GM23338 (cell line): Measurements from ENCODE around the gene SURF1. TPM values are rescaled to one million over a fixed set of nuclear protein-coding genes. Genes with fewer than 3 reads are reported as not detected.

Experiments used
- ATAC-seq: fragments of 200-7000 bp; cut with Tn5 transposase; 3 replicates; pipeline ENCODE4 v1.9.1; 2020
- DNase-seq: peaks from one replicate; pipeline ENCODE4 v3.0.0-alpha.2; 2015; ENCODE audit warnings: low spot score
- H2AFZ ChIP-seq: fragments of 200-600 bp; sonication (generic); 2 replicates; pipeline ENCODE4 v1.8.0; 2016; ENCODE audit warnings: antibody characterized with exemption, mild to moderate bottlenecking, moderate library complexity
- H3F3A ChIP-seq: fragments of 200-600 bp; sonication (generic); replicated peaks from 2 replicates; pipeline ENCODE4 v1.8.0; 2017; ENCODE audit warnings: antibody characterized with exemption, mixed run types, low read depth
- H3K27ac ChIP-seq: fragments of 200-600 bp; sonication (generic); 2 replicates; pipeline ENCODE4 v1.6.1; 2016; ENCODE audit warnings: low read depth
- H3K27me3 ChIP-seq: fragments of 200-600 bp; sonication (generic); 2 replicates; pipeline ENCODE4 v1.8.0; 2016; ENCODE audit warnings: mild to moderate bottlenecking, mixed run types, moderate library complexity; ENCODE audit not compliant: insufficient read depth
- H3K36me3 ChIP-seq: fragments of 200-600 bp; sonication (generic); 2 replicates; pipeline ENCODE4 v1.8.0; 2016; ENCODE audit warnings: mild to moderate bottlenecking; ENCODE audit not compliant: insufficient read depth
- H3K4me1 ChIP-seq: fragments of 200-600 bp; sonication (generic); 2 replicates; pipeline ENCODE4 v1.8.0; 2016; ENCODE audit warnings: mild to moderate bottlenecking, moderate library complexity; ENCODE audit not compliant: insufficient read depth
- H3K4me2 ChIP-seq: fragments of 200-600 bp; sonication (generic); 2 replicates; pipeline ENCODE4 v1.7.1; 2017; ENCODE audit warnings: mixed run types
- H3K4me3 ChIP-seq: fragments of 200-600 bp; sonication (generic); 2 replicates; pipeline ENCODE4 v1.6.1; 2016; ENCODE audit warnings: mixed run types
- H3K79me2 ChIP-seq: fragments of 200-600 bp; sonication (generic); replicated peaks from 2 replicates; pipeline ENCODE4 v1.8.0; 2017; ENCODE audit warnings: mild to moderate bottlenecking; ENCODE audit not compliant: insufficient read depth
- H3K9me2 ChIP-seq: fragments of 200-600 bp; sonication (generic); 2 replicates; pipeline ENCODE4 v1.8.0; 2017; ENCODE audit not compliant: insufficient read depth
- H4K20me1 ChIP-seq: fragments of 200-600 bp; sonication (generic); replicated peaks from 2 replicates; pipeline ENCODE4 v1.8.0; 2017; ENCODE audit warnings: mild to moderate bottlenecking; ENCODE audit not compliant: insufficient read depth
- H3K27ac Mint-ChIP-seq: 2 replicates; pipeline ENCODE4 v1.8.0; 2020; ENCODE audit warnings: inconsistent platforms, mild to moderate bottlenecking, moderate library complexity, mixed read lengths
- H3K27me3 Mint-ChIP-seq: 3 replicates; pipeline ENCODE4 v1.8.0; 2022; ENCODE audit warnings: low read depth, mild to moderate bottlenecking, moderate library complexity, mixed read lengths, inconsistent platforms; ENCODE audit not compliant: insufficient read depth, poor library complexity
- H3K36me3 Mint-ChIP-seq: 3 replicates; pipeline ENCODE4 v1.8.0; 2021; ENCODE audit warnings: low read depth, mild to moderate bottlenecking, inconsistent platforms, moderate library complexity, mixed read lengths
- H3K4me1 Mint-ChIP-seq: 3 replicates; pipeline ENCODE4 v1.8.0; 2020; ENCODE audit warnings: mild to moderate bottlenecking, inconsistent platforms, mixed read lengths
- H3K4me3 Mint-ChIP-seq: 3 replicates; pipeline ENCODE4 v1.8.0; 2021; ENCODE audit warnings: moderate library complexity, mild to moderate bottlenecking, inconsistent platforms, mixed read lengths
- H3K9me3 Mint-ChIP-seq: 3 replicates; pipeline ENCODE4 v1.8.0; 2020; ENCODE audit warnings: moderate library complexity, mild to moderate bottlenecking, inconsistent platforms, mixed read lengths
- CREB1 ChIP-seq: fragments of 250-450 bp; sonication (Bioruptor Pico); IDR thresholded peaks from 2 replicates; pipeline ENCODE4 v1.5.0; 2020; ENCODE audit warnings: low read depth, mild to moderate bottlenecking, moderate library complexity
- EZH2 ChIP-seq: fragments of 200-600 bp; sonication (generic); IDR thresholded peaks from one replicate; pipeline ENCODE4 v1.8.0; 2017; ENCODE audit warnings: antibody characterized with exemption, mild to moderate bottlenecking, low read depth; ENCODE audit not compliant: unreplicated experiment
- EZH2phosphoT487 ChIP-seq: fragments of 200-600 bp; sonication (generic); IDR thresholded peaks from one replicate; pipeline ENCODE4 v1.8.1; 2018; ENCODE audit warnings: antibody characterized with exemption; ENCODE audit not compliant: unreplicated experiment
- JUNB ChIP-seq: IDR thresholded peaks from one replicate; pipeline ENCODE4 v1.6.1; 2016; ENCODE audit warnings: antibody characterized with exemption; ENCODE audit not compliant: unreplicated experiment
- NANOG ChIP-seq: IDR thresholded peaks from 2 replicates; pipeline ENCODE4 v1.6.1; 2016; ENCODE audit warnings: antibody characterized with exemption, borderline replicate concordance
- POLR2AphosphoS5 ChIP-seq: IDR thresholded peaks from 2 replicates; pipeline ENCODE4 v1.6.1; 2016; ENCODE audit warnings: antibody characterized with exemption, low read depth
- STAT1 ChIP-seq: IDR thresholded peaks from one replicate; pipeline ENCODE4 v1.6.1; 2016; ENCODE audit warnings: antibody characterized with exemption; ENCODE audit not compliant: unreplicated experiment
- ZNF114 ChIP-seq: fragments of 250-450 bp; sonication (Bioruptor Pico); IDR thresholded peaks from 2 replicates; pipeline ENCODE4 v1.5.0; 2020; ENCODE audit warnings: mild to moderate bottlenecking, moderate library complexity
- ZNF331 ChIP-seq: fragments of 250-450 bp; sonication (Bioruptor Pico); IDR thresholded peaks from 2 replicates; pipeline ENCODE4 v1.5.0; 2020; ENCODE audit warnings: low read depth, mild to moderate bottlenecking, moderate library complexity
- polyA plus RNA-seq: library from polyadenylated mRNA; unstranded; fragments of >200 nt; fragmentation: Nextera tagmentation; extraction: Ambion mirVana; gene quantifications from 2 replicates; pipeline ENCODE4 v1.2.1, GENCODE V29; 2016
- total RNA-seq: library from RNA; depleted of rRNA; stranded (reverse); fragments of >200 nt; shearing (Covaris generic); gene quantifications from 2 replicates; pipeline ENCODE4 v1.2.3, GENCODE V29; 2014
- TF ChIP-seq, protein P1 (sequence below), 2 experiments: fragments of 200-600 bp in 1 of 2; sonication (generic) in 1 of 2; conservative IDR thresholded peaks; 2 replicates each; pipeline versions ENCODE4 v1.5.1 to v1.6.1; 2016 to 2017; ENCODE audit warnings: antibody characterized with exemption in 2 of 2, low read depth in 2 of 2, mild to moderate bottlenecking in 2 of 2, moderate library complexity in 1 of 2
- TF ChIP-seq, protein P2 (sequence below): IDR thresholded peaks from one replicate; pipeline ENCODE4 v1.6.1; 2018; ENCODE audit warnings: antibody characterized with exemption; ENCODE audit not compliant: unreplicated experiment
- TF ChIP-seq, protein P3 (sequence below): IDR thresholded peaks from 2 replicates; pipeline ENCODE4 v1.6.1; 2016; ENCODE audit warnings: antibody characterized with exemption
- TF ChIP-seq, protein P4 (sequence below): fragments of 250-450 bp; sonication (Bioruptor Pico); IDR thresholded peaks from 2 replicates; pipeline ENCODE4 v1.5.0; 2020; ENCODE audit warnings: mild to moderate bottlenecking, moderate library complexity

Gene SURF1
- total and polyA plus RNA-seq, 2 experiments from 2014 or later = 39.1 to 52.6 TPM

DNA sequence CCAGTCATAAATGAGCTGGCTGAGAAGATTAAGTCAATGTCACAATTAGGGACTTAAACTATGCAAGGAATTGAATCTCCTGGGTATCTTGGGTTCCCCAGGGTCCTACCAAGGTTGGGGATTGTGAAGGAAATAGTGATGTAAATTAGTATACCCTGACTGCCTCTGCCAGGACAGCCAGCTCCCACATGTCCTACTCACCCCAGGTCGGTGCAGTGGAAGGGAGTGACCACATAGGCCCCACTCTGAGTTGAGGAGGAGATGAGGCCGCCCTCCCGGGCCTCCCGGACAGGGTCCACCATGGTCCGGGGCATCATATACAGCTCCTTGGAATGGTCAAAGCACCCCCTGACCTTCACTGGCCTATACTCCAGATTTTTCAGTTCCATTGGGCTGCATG lies 2.7 kb downstream of the SURF1 start:
- H3K27ac Mint-ChIP-seq = no peak overlapping the region
- no peak overlapping the region for H2AFZ ChIP-seq
- no peaks in the 10 kb centered on the region for H3K9me2 ChIP-seq
- H3K36me3 ChIP-seq = peaks cover 37% of the 10 kb centered on the region
- peaks cover 24% of the 10 kb centered on the region; the same call in 1 of the 2 replicates for H3K4me1 ChIP-seq
- ATAC-seq (no peak), DNase-seq (no peak)
- peaks cover 48% of the 10 kb centered on the region for H4K20me1 ChIP-seq
- H3K9me3 Mint-ChIP-seq = no peaks in the 10 kb centered on the region; the same call in 2 of the 3 replicates
- H3K27me3 Mint-ChIP-seq = peaks cover 27% of the 10 kb centered on the region
- TF ChIP-seq ZNF331 (CRISPR knock-in tag) = no peak
- TF ChIP-seq, protein P1, sequence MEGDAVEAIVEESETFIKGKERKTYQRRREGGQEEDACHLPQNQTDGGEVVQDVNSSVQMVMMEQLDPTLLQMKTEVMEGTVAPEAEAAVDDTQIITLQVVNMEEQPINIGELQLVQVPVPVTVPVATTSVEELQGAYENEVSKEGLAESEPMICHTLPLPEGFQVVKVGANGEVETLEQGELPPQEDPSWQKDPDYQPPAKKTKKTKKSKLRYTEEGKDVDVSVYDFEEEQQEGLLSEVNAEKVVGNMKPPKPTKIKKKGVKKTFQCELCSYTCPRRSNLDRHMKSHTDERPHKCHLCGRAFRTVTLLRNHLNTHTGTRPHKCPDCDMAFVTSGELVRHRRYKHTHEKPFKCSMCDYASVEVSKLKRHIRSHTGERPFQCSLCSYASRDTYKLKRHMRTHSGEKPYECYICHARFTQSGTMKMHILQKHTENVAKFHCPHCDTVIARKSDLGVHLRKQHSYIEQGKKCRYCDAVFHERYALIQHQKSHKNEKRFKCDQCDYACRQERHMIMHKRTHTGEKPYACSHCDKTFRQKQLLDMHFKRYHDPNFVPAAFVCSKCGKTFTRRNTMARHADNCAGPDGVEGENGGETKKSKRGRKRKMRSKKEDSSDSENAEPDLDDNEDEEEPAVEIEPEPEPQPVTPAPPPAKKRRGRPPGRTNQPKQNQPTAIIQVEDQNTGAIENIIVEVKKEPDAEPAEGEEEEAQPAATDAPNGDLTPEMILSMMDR (conservative IDR thresholded peaks at IDR 0.05; ENCODE audit: low read depth in 2 of 2) = no peak
- TF ChIP-seq, protein P2, sequence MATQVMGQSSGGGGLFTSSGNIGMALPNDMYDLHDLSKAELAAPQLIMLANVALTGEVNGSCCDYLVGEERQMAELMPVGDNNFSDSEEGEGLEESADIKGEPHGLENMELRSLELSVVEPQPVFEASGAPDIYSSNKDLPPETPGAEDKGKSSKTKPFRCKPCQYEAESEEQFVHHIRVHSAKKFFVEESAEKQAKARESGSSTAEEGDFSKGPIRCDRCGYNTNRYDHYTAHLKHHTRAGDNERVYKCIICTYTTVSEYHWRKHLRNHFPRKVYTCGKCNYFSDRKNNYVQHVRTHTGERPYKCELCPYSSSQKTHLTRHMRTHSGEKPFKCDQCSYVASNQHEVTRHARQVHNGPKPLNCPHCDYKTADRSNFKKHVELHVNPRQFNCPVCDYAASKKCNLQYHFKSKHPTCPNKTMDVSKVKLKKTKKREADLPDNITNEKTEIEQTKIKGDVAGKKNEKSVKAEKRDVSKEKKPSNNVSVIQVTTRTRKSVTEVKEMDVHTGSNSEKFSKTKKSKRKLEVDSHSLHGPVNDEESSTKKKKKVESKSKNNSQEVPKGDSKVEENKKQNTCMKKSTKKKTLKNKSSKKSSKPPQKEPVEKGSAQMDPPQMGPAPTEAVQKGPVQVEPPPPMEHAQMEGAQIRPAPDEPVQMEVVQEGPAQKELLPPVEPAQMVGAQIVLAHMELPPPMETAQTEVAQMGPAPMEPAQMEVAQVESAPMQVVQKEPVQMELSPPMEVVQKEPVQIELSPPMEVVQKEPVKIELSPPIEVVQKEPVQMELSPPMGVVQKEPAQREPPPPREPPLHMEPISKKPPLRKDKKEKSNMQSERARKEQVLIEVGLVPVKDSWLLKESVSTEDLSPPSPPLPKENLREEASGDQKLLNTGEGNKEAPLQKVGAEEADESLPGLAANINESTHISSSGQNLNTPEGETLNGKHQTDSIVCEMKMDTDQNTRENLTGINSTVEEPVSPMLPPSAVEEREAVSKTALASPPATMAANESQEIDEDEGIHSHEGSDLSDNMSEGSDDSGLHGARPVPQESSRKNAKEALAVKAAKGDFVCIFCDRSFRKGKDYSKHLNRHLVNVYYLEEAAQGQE = no peak
- TF ChIP-seq POLR2AphosphoS5 = no peak
- TF ChIP-seq, protein P3, sequence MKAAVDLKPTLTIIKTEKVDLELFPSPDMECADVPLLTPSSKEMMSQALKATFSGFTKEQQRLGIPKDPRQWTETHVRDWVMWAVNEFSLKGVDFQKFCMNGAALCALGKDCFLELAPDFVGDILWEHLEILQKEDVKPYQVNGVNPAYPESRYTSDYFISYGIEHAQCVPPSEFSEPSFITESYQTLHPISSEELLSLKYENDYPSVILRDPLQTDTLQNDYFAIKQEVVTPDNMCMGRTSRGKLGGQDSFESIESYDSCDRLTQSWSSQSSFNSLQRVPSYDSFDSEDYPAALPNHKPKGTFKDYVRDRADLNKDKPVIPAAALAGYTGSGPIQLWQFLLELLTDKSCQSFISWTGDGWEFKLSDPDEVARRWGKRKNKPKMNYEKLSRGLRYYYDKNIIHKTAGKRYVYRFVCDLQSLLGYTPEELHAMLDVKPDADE = no peak
- no peak for TF ChIP-seq JUNB
- no peak for TF ChIP-seq ZNF114
- TF ChIP-seq, protein P4, sequence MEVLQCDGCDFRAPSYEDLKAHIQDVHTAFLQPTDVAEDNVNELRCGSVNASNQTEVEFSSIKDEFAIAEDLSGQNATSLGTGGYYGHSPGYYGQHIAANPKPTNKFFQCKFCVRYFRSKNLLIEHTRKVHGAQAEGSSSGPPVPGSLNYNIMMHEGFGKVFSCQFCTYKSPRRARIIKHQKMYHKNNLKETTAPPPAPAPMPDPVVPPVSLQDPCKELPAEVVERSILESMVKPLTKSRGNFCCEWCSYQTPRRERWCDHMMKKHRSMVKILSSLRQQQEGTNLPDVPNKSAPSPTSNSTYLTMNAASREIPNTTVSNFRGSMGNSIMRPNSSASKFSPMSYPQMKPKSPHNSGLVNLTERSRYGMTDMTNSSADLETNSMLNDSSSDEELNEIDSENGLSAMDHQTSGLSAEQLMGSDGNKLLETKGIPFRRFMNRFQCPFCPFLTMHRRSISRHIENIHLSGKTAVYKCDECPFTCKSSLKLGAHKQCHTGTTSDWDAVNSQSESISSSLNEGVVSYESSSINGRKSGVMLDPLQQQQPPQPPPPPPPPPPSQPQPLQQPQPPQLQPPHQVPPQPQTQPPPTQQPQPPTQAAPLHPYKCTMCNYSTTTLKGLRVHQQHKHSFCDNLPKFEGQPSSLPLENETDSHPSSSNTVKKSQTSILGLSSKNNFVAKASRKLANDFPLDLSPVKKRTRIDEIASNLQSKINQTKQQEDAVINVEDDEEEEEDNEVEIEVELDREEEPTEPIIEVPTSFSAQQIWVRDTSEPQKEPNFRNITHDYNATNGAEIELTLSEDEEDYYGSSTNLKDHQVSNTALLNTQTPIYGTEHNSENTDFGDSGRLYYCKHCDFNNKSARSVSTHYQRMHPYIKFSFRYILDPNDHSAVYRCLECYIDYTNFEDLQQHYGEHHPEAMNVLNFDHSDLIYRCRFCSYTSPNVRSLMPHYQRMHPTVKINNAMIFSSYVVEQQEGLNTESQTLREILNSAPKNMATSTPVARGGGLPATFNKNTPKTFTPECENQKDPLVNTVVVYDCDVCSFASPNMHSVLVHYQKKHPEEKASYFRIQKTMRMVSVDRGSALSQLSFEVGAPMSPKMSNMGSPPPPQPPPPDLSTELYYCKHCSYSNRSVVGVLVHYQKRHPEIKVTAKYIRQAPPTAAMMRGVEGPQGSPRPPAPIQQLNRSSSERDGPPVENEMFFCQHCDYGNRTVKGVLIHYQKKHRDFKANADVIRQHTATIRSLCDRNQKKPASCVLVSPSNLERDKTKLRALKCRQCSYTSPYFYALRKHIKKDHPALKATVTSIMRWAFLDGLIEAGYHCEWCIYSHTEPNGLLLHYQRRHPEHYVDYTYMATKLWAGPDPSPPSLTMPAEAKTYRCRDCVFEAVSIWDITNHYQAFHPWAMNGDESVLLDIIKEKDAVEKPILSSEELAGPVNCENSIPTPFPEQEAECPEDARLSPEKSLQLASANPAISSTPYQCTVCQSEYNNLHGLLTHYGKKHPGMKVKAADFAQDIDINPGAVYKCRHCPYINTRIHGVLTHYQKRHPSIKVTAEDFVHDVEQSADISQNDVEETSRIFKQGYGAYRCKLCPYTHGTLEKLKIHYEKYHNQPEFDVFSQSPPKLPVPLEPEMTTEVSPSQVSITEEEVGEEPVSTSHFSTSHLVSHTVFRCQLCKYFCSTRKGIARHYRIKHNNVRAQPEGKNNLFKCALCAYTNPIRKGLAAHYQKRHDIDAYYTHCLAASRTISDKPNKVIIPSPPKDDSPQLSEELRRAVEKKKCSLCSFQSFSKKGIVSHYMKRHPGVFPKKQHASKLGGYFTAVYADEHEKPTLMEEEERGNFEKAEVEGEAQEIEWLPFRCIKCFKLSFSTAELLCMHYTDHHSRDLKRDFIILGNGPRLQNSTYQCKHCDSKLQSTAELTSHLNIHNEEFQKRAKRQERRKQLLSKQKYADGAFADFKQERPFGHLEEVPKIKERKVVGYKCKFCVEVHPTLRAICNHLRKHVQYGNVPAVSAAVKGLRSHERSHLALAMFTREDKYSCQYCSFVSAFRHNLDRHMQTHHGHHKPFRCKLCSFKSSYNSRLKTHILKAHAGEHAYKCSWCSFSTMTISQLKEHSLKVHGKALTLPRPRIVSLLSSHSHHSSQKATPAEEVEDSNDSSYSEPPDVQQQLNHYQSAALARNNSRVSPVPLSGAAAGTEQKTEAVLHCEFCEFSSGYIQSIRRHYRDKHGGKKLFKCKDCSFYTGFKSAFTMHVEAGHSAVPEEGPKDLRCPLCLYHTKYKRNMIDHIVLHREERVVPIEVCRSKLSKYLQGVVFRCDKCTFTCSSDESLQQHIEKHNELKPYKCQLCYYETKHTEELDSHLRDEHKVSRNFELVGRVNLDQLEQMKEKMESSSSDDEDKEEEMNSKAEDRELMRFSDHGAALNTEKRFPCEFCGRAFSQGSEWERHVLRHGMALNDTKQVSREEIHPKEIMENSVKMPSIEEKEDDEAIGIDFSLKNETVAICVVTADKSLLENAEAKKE (CRISPR knock-in tag) = no peak
- TF ChIP-seq EZH2 = no peak
- TF ChIP-seq STAT1 = no peak
- TF ChIP-seq CREB1 (CRISPR knock-in tag) = no peak
- TF ChIP-seq NANOG = no peak
- no peak for TF ChIP-seq EZH2phosphoT487
- H3F3A ChIP-seq = peaks cover 56% of the 10 kb centered on the region
- no peak overlapping the region for H3K4me3 ChIP-seq
- H3K27ac ChIP-seq = peak overlapping the region; percentile 66; the same call in 1 of the 2 replicates
- H3K36me3 Mint-ChIP-seq = peaks cover 62% of the 10 kb centered on the region
- H3K4me1 Mint-ChIP-seq = peaks cover 24% of the 10 kb centered on the region
- H3K79me2 ChIP-seq = peaks cover 37% of the 10 kb centered on the region
- no peaks in the 10 kb centered on the region for H3K27me3 ChIP-seq
- H3K4me2 ChIP-seq = no peak overlapping the region
- H3K4me3 Mint-ChIP-seq = no peak overlapping the region; the same call in 2 of the 3 replicates
